ENCODE measurements around the gene SHC3.

GRCh38 chr9:89122949-89123348 is 55.7 kb downstream of the SHC3 start:
- TF ChIP-seq POLR2A (IDR thresholded peaks at IDR 0.05), result no peak
- TF ChIP-seq CTCF (IDR thresholded peaks at IDR 0.05), result no peak

Data from esophagus squamous epithelium (tissue), 4 donors.